HG02938 (cell line): ENCODE measurements around the gene ETNK2.

Source experiments
- ATAC-seq: cut with Tn5 transposase; IDR thresholded peaks from one replicate; pipeline ENCODE4 v1.9.1; 2021; ENCODE audit warnings: mild to moderate bottlenecking, moderate library complexity; ENCODE audit not compliant: unreplicated experiment

Gene ETNK2

GRCh38 chr1:204149635-204150565 is 1.9 kb downstream of the ETNK2 start:
- ATAC-seq = no peak

DNA sequence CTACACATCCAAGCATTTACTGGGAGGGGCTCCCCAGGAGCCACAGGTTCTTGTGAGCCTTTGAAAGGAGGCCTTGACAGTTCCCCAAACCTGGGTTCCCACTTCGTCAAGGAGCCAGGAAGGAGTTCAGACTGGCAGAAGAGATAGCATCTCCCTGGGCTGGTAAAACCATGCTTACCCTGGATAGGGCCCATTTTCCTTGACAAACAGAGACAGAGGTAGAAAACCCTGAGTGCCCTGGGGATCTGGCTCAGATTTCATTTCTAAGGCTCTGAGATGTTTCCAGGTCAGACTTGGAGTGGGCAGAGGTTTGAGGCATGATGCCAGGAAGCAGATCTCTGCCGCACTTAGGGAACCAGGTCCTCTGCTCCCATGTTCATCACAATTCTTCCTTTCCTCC is 2.7 kb downstream of the ETNK2 start:
- ATAC-seq = no peak

GRCh38 chr1:204147406-204148383 is 4.1 kb downstream of the ETNK2 start:
- ATAC-seq = no peak

DNA sequence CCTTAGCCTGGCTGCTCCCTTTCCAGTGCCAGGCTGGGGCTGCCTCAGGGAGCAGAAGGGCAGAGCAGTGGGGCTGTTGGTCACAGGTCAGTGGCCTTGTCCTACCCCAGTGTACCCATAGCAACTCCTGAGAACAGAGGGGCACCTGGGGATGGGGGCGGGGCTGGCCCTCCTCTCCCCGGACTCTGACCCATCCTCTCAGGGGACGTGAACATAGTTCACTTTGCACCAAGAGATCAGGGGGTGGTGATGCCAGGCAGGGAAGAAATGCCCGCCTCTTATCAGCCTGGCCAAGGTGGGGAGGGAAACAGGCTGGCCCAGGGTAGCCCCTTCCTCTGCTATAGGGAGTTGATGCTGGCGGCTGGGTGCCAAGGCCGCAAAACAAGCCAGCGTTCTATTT is 4.9 kb downstream of the ETNK2 start:
- ATAC-seq = no peak

- no peak for ATAC-seq
Measured at GRCh38 chr1:204146309-204146708, 5.5 kb downstream of the ETNK2 start.

GRCh38 chr1:204145033-204145504 is 6.8 kb downstream of the ETNK2 start:
- ATAC-seq = no peak

GRCh38 chr1:204143276-204144041 is 8.4 kb downstream of the ETNK2 start:
- ATAC-seq = no peak

GRCh38 chr1:204142032-204142974 is 9.5 kb downstream of the ETNK2 start:
- no peak for ATAC-seq

- no peak for ATAC-seq
Measured at GRCh38 chr1:204141131-204141530, 10.7 kb downstream of the ETNK2 start.

DNA sequence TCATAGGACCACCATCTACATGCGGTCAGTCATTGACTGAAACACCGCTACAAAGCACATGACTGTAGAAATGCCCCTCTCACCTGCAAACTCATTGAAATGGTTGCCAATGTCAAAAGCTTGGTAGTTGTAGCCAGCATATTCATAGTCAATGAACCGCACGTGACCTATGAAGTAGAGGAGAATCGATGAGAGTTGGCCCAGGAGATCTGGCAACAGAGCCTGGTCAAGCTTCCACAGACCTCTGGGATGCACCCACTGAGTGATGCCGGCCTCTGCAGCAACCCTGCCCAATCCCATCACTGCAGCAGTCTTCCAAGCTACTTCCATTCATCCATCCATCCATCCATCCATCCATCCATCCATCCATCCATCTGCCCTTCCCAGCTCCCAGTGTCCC is 11.9 kb downstream of the ETNK2 start:
- no peak for ATAC-seq

GRCh38 chr1:204139088-204139487 is 12.8 kb downstream of the ETNK2 start:
- no peak for ATAC-seq

GRCh38 chr1:204136814-204137213 is 15.0 kb downstream of the ETNK2 start:
- no peak for ATAC-seq

GRCh38 chr1:204134103-204134502 is 17.7 kb downstream of the ETNK2 start:
- ATAC-seq = no peak

DNA sequence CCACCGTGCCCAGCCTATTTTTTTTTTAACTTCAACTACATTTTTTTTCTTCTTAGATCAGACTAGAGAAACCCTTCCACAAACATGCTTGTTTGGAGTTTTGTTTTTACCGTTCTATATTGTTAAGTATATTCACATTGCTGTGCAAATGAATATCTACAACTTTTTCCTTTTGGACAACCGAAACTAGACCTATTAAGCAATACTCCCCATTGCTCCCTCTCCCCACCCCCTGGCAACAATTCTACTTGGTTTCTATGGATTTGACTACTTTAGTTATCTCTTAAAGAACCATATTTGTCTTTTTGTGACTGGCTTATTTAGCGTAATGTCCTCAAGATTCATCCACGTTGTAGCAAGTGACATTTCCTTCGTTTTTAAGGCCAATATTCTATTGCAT is 19.1 kb downstream of the ETNK2 start:
- ATAC-seq = no peak

- ATAC-seq = no peak
Measured at GRCh38 chr1:204131978-204132377, 19.9 kb downstream of the ETNK2 start.

- no peak for ATAC-seq
Measured at GRCh38 chr1:204130981-204131892, 20.6 kb downstream of the ETNK2 start.

DNA sequence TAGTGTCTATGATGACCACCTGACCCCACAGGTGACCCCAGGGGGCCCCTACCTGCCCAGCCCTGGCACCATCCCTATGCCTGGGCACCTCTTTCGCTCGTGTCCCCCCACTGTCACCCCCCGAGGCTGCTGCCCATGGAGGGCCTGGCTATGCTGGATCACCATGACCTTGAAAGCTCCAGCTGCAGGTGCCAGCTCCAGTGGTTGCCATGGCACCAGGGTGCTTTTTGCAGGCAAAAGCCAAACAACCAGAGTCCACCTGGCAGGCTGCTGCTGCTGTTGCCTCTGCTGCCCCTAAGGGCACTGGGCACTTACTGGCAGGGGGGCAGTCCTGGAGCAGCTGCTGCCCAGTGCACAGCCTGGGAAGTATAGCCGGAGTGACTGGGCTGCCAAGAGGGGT is 21.7 kb downstream of the ETNK2 start:
- ATAC-seq = no peak
